ENCODE data around the gene KPTN. TPM values are rescaled to one million over a fixed set of nuclear protein-coding genes. Genes with fewer than 3 reads are reported as not detected.
A peak's percentile ranks its signal among the peaks of the same experiment; 100 is the strongest.

KPTN gene
- total and polyA plus RNA-seq, 2 of the 8 experiments (the other 6 are each of a cell fraction or from before 2014, with no cell fraction given) = 23.6 to 31.3 TPM

DNA sequence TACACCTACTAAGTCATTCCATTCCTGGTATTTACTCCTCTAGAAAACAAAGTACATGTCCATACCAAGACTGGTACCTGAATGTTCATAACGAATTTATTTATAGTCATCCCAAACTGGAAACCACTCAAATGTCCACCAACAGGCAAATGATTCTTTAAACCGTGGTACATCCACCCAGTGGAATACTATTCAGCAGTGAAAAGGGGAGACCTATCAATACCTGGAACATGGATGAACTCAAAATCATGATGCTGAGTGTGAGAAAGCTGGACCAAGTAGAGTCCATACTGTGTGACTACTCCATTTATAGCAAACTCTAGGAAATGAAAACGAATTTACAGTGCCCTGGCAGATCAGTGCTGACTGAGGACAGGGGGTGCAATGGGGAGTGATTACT is 42.8 kb upstream of the KPTN start:
- Histone ChIP-seq H3K23me2 (ENCODE audit: low read depth, low read length) (0 out of 2 replicates have a peak, but pooled peaks cover 2% of the 10 kb centered on the region), H3K4ac (replicated peaks; ENCODE audit: insufficient read length, low read depth, low read length) (no peak overlapping the region), H2BK20ac (ENCODE audit: low read length) (no peak overlapping the region), H2AFZ (ENCODE audit: low read length) (no peak overlapping the region), H3K56ac (replicated peaks; ENCODE audit: insufficient read length, low read depth, low read length) (no peak overlapping the region), H2BK12ac (ENCODE audit: low read depth, low read length) (no peak overlapping the region), H3K23ac (ENCODE audit: insufficient read length) (no peak overlapping the region), H4K8ac (ENCODE audit: extremely low read depth, insufficient read depth, low read length) (no peak overlapping the region), H2BK15ac (ENCODE audit: low read length) (no peak overlapping the region), H4K5ac (ENCODE audit: insufficient read length, low read depth, low read length) (no peak overlapping the region), H4K20me1 (replicated peaks in 1 of 2; ENCODE audit: control insufficient read depth in 1 of 2, insufficient read depth in 2 of 2, low read length in 2 of 2) (no peaks in the 10 kb centered on the region), H3K79me2 (ENCODE audit: control insufficient read depth in 1 of 2, insufficient read depth in 2 of 2, low read length in 2 of 2) (no peaks in the 10 kb centered on the region), H4K91ac (replicated peaks; ENCODE audit: insufficient read length, low read length) (no peak overlapping the region), H3K9me3 (ENCODE audit: insufficient read depth in 2 of 2, low read depth in 1 of 2, low read length in 1 of 2) (no peaks in the 10 kb centered on the region), H2AK5ac (ENCODE audit: low read depth, low read length) (no peak overlapping the region), H3K4me2 (ENCODE audit: insufficient read depth in 1 of 2, low read depth in 2 of 2, low read length in 2 of 2) (no peak overlapping the region), H3K18ac (ENCODE audit: extremely low read depth, low read length) (no peak overlapping the region), H3K27ac (ENCODE audit: low read depth, low read length) (no peak overlapping the region), H3K4me1 (replicated peaks in 1 of 4; ENCODE audit: control insufficient read depth in 3 of 4, insufficient read depth in 4 of 4, low read length in 3 of 4) (no peaks in the 10 kb centered on the region), H3K27me3 (replicated peaks in 1 of 4; ENCODE audit: control insufficient read depth in 3 of 4, extremely low read depth in 1 of 4, insufficient read depth in 3 of 4, low read length in 3 of 4) (no peaks in the 10 kb centered on the region; a peak in 1 of 7 replicates), H3K9ac (replicated peaks in 1 of 4; ENCODE audit: extremely low read depth in 1 of 4, low read depth in 3 of 4, low read length in 3 of 4) (no peak overlapping the region), H3K4me3 (ENCODE audit: extremely low read depth in 1 of 4, insufficient read depth in 2 of 4, low read depth in 3 of 4, low read length in 4 of 4) (no peak overlapping the region), H2BK5ac (ENCODE audit: low read depth, low read length) (no peak overlapping the region), H3K14ac (ENCODE audit: insufficient read length) (no peak overlapping the region), H3K79me1 (ENCODE audit: low read depth, low read length) (0 out of 2 replicates have a peak, but pooled peaks cover 2% of the 10 kb centered on the region), H2BK120ac (replicated peaks; ENCODE audit: low read depth, low read length) (no peak overlapping the region), H3K36me3 (ENCODE audit: control insufficient read depth in 2 of 4, insufficient read depth in 4 of 4, low read length in 3 of 4) (no peaks in the 10 kb centered on the region)
- FAIRE-seq (no peak), DNase-seq (ENCODE audit: low read depth in 1 of 2, low spot score in 2 of 2) (no peak)
- POLR2A ChIA-PET (ENCODE audit: partially characterized antibody) = no interaction called here
- CTCF ChIA-PET (ENCODE audit: partially characterized antibody) = interaction anchor here (3.2 kb wide), 1 partner anchor 11 kb away, joined by 15 read pairs; the partner anchor contains the start of gene NAPA
- TF ChIP-seq TBP (IDR thresholded peaks at IDR 0.05; ENCODE audit: low read depth, low read length) = no peak
- TF ChIP-seq KDM1A (IDR thresholded peaks at IDR 0.05; ENCODE audit: borderline replicate concordance, low read length) = 0 out of 2 replicates have a peak, but pooled peaks have one; percentile 31
- TF ChIP-seq BRCA1 (IDR thresholded peaks at IDR 0.05; ENCODE audit: low read depth, low read length) = no peak
- no peak for TF ChIP-seq SIN3A (conservative IDR thresholded peaks at IDR 0.05 in 1 of 2, IDR thresholded peaks at IDR 0.05 in 1 of 2; ENCODE audit: low read depth in 1 of 2, low read length in 2 of 2)
- no peak for TF ChIP-seq NRF1 (IDR thresholded peaks at IDR 0.05; ENCODE audit: low read depth, low read length)
- WGBS, 2 experiments (ENCODE audit: extremely low coverage in 1 of 2, insufficient coverage in 1 of 2, insufficient read length in 1 of 2, insufficient replicate concordance in 2 of 2, low coverage in 1 of 2, low lambda C conversion rate in 2 of 2, missing lambda C conversion rate in 1 of 2) = 86% methylated on average over 3 of the region's 3 CpGs; no CpG with 5 or more reads in 1 of the 2 experiments

All from H1 (cell line).